Dermis blood vessel endothelial cell (primary cell): ENCODE measurements around the gene ARRB1. TPM values are rescaled to one million over a fixed set of nuclear protein-coding genes. Genes with fewer than 3 reads are reported as not detected.
"Not testable (repeated sequence)": the region's sequence is repeated elsewhere in the genome, so short reads cannot be mapped to it uniquely, and the experiment has no call there.

Source experiments
- DNase-seq: peaks from one replicate; pipeline ENCODE4 v3.0.0; 2010
- total RNA-seq: library from RNA; depleted of rRNA; stranded (reverse); fragments of >200 nt; gene quantifications from 2 replicates; pipeline ENCODE4 v1.2.3, GENCODE V29; 2014

The ARRB1 gene
- total RNA-seq, 1 donor from 2014 or later: 223 TPM

DNA sequence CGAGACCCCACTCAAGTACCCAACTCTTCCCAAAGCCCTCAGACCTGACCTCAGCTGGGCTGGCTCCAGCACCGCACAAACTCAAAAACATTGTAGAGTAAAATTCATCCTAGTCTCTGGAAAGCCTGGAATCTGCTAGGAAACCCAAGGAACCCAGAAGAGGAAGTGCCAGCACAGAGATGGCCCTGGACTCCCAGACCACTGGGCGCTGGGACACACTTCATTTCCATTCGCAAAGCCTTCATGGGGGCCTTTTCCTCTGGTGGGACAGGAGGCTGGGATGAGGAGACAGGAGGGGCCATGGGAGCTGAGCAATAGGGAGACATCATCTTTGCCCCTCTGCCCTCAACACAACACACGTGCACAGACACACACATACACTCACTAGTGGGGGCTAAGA is 30.8 kb downstream of the ARRB1 start:
- no peak for DNase-seq

DNA sequence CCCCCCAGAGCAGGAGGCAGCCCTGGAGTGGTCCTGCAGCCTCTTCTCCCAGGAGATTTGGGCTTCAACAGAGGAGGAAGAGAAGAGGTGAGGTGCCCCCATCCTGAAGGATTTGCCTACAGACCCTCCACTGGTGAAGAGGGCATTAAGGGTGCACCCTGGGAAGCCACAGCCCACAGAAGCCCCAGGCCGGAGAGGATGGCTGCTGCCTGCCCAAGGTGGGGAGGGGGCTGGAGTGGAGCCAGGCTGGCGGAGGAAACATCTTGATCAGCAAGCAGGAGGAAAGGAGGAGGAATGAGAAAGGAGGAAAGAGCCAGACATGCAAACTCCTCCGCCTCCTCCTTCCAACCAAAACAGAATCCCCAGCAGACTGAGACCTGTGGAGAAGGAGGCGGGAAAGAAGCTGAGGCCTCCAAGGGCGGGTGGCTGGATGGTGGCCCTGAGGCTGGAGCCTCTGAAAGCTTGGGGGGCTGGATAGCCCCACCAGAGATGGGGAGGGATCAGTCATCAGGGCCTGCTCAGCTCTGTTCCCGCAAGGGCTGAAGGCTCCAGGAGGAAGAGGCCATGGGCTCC is 31.3 kb downstream of the ARRB1 start:
- no peak for DNase-seq

DNA sequence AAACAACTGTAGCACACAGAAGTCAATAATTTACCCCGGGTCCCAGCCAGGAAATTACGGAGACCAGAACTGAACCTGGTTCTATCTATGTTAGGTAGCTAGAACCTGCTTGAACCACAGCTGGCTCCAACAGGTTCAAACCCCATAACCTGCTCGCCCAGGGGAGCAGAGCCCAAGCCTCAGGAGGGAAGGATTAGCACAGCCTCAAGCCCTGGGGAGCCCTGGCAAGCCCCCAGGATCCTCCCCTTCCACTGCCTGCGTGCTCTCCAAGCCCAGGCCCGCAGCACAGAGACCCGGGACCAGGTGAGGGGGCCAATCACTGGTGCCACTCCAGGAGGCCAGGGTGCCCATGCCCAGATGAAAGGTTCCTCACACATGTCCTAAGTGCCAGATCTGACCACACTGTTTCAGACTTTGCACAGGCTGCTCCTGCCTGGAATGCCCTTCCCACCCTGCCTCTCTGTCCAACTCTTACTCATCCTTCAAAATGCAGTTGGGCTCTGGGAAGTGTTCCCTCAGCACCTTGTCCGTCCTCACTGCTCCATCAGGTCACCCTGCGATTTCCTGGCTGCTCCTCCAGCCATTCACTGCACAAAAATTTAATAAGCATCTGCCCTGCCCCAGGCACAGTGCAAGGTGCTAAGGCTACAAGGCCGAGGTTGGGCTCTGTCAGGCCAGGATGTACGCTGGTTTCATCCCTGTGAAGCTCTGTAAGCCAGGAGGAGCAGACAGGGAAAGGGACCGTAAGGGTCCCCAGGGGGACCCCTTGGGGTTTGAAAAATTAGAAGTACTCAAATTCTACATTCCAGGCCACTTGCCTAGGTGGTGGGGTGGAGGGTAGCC is 32.2 kb downstream of the ARRB1 start:
- DNase-seq: no peak

DNA sequence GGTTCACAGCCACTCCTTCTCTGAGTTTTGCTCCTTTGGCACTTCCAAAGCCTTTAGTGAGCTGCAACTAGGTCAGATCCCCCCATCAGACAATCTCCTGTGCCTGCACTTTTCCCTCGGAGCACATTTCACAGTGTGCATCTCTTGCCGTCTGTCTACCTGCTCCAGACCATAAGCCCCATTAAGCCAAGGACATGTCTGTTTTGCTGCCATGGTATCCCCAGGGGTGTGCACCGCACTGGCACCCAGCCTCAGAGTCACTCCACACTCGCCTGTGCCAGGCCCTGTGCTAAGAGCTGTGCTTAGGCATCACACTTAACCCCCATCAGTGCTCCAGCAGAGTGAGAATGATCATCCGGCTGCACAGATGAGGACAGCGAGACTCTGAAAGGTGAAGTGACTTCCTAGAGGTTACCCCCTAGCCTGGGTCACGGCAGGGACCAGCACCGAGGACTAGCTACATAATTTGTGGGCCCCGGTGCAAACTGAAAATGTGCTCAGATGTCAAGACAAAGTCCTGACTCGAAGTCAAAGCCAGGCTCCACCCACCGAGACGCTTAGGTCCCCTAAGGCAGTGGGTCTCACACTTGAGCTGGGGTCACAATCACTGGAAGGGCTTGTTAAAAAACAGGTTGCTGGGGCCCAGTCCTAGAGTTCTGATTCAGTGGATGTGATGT is 33.9 kb downstream of the ARRB1 start:
- no peak for DNase-seq

DNA sequence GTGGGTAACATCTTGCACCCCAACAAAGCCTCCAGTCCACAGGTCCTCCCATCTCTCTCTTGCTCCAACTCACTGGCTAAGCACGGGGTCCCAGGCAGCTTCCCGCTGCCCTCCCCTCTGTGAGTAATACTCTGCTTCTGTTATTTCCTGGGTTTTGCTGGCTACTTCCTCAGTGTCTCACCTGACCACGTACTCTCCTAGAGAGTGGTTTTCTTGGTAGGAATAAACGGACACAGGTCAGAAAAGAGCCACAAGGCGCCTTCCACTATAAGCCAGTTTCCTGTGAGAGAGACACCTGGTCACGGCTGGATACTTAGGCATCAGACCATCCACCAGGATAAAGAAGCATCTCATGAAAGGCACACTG is 36.0 kb downstream of the ARRB1 start:
- no peak for DNase-seq

DNA sequence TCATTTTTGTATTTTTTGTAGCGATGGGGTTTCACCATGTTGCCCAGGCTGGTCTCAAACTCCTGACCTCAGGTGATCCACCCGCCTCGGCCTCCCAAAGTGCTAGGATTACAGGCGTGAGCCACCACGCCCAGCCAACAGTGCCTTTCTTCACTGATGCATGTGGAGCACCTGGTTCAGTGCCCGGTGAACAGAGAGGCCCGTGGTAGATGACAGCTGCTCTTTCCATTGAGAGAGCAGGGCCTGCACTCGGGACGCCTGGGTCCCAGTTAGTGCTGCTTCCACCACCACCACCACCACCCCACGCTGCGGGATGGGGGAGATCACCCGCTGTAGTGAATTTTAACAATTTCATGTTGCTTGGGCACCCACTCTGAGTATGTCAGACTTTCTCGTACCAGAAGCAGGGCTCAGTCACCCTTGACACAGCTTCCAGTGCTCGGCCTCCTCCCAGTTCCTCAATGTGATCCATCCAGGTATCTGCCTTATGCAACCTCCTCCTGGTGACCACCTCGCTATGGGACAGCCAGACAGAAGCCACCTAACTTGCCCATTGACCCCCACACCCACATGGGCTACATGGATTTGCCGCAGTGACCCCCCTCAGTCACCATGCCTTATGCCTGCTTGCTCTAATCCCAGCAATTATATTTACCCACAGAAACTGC is 36.6 kb downstream of the ARRB1 start:
- no peak for DNase-seq

DNA sequence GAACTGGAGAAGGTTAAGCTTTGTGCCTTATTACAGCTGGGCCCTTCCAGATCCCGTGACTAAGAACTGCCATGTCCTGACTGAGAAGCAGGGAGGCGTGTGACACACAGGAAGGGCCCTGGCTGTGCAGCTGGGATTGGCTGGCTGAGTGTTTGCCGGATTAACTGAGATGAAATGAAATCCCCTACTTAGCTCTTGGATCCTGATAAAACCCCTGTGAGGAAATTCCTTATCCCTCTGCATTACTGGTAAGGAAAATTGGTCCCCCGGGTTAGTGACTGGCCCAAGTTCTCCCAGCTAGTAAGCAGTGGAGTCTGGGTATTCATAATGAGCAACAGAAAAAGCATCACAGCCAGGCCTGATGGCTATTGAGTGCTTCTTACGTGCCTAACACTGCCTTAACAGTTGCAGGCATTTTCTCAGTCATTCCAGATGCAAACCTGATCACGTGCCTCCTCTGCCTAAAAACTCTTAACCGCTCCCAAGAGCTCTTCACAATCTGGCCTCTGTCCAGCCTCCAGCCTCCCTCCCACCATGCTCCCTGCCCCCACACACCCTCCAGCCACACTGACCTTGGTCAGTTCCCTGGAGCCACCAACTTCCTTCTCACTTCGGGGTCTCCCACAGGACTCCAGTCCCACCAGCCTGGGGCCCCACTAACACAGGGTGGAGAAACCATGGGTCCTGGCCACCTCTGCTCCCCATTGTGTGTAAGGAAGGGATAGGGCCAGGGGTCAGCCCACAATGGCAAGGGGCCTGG is 37.8 kb downstream of the ARRB1 start:
- DNase-seq: peak; percentile 89

DNA sequence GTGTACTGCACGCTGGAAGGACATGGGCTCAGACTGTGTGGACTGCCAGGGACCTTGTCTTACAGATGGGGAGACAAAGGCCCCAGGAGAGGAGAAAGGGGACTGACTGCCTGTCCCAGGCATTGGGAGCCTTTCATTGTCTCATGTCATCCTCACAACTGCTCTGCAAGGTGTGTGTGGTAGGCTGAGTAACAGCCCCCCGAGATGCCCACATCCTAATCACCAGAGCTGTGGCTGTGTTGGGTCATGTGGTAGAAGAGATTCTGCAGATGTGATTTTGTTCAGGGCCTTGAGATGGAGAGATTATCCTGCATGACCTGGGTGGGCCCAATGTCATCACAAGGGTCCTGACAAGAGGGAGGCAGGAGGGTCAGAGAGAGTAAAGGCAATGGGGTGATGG is 39.1 kb downstream of the ARRB1 start:
- no peak for DNase-seq

DNA sequence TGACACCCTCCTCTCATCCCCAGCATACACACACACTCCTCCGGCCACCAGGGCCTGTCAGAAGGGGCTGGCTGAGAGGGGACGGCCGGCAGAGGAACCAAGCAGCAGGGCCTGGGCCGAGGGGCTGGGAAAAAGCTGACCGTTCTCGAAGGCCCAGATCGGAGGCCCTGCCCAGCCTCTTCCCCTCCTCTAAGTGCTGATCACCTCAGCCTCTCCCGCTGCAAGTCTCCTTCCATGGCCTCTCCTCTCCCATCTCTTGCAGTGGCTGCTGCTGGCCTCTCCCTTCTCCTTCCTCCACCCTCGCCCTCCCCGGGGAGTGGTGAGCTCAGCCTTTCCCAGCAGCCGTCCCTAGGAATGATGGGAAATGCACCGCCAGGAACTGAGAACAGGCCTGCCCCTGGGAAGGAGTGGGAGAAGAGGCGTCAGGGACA is 39.6 kb downstream of the ARRB1 start:
- no peak for DNase-seq

DNA sequence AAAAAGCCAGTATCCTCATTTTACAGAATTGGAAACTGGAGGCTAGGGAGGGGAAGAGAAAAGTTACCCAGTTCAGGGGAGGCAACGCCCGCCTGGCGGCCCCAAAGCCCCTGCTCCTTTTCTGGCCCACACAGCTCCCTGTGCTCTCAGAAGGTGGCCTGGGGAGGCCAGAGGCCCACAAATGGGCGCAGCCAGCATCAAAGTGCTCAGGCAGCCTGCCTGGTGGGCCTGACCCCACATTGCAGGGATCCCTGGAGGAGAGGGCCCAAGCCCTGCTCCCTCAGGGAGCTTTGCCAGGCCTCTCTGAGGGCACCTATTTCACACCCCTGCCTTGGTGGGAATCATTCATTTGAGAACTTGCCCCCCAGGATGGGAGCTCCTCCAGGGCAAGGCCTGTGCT is 42.5 kb downstream of the ARRB1 start:
- DNase-seq: no peak

DNA sequence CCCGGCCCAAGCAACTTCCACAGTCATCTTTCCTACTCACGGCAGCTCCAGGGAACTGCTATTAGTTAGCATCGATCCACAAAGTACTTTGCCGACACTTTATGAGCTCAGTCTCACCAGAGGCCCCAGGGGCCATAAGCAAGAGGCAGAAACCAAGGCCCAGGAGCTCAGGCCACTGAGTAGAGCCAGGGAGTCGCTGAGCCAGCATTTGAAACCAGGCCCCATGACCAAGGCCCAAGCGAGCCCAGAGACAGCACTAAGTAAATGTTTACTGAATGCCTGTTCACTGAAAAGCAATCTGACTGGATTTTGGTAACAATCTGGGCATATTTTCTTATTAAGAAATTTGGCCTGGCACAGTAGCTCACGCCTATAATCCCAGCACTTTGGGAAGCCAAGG is 43.3 kb downstream of the ARRB1 start:
- no peak for DNase-seq

DNA sequence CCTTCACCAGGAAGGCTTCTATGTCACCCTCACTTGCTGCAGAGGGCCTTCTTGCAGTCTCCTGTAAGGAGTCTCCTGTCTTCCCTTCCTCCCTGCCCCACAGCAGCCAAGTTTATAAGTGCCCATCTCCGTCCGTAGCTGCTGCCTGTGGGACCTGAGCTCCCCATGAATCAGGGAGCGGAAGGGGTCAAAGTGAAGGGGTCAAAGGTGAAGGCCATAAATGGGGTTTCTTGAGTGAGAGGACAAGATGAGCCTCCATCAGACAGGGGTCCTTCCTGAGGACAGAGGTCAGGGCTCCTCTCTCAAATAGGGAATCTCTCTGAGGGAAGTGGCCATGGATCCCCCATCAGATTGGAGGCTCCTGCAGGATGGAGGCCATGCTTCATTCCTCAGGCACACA is 44.4 kb downstream of the ARRB1 start:
- DNase-seq: peak; percentile 17

DNA sequence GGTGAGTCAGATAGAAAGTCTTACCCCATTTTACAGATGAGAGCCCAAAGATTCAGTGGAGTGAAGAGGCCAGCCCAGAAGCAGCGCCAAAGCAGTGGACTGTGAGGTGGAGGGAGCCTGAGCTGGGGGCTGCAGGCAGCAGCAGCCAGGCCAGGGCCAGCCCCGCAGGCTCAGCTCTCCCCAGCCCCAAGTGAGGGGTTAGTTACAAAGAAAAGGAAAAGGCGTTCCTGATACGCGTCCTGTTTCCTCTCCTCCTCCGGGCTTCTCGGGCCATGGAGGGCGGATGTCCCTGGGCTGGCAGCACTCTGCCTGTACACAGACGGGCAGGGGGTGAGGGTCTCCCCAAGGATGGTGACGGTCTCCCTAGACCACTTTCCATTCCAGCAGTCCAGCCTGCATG is 44.9 kb downstream of the ARRB1 start:
- peak; percentile 45 for DNase-seq

DNA sequence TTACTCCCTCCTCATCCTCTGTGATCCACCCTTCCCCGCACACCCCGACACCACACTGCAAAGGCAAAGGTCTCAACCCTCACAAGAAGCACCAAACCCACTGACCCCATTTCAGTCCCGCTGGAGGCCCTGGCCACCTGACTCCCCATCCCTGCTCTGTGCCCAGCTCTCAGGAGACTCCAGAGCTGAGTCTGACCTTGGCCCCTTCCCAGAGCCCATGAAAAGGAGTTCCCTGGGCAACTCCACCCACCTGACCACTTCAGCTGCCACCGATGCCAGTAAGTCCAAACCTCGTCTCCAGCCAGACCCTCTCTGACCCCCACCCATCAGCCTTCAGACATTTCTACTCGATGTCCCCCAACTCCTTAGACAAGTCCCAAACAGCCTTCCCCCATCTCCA is 45.5 kb downstream of the ARRB1 start:
- DNase-seq: no peak

DNA sequence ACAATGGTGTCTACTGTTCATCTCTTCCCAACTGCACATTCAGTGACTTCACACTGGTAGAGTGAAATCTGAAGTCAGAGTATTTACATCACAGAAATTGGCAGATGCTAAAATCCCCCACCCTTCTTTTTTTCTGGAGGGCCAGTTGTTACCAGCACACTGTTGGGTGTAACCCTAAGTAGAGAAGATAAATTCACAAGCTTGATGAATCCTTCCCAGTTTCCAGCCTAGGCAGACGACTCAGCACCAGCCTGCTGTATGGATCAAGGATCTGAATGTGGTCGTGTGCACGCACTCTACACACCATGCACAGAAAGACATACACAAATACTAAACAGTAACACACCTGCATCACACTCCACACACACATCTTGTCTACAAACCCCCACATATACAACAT is 46.0 kb downstream of the ARRB1 start:
- no peak for DNase-seq

DNA sequence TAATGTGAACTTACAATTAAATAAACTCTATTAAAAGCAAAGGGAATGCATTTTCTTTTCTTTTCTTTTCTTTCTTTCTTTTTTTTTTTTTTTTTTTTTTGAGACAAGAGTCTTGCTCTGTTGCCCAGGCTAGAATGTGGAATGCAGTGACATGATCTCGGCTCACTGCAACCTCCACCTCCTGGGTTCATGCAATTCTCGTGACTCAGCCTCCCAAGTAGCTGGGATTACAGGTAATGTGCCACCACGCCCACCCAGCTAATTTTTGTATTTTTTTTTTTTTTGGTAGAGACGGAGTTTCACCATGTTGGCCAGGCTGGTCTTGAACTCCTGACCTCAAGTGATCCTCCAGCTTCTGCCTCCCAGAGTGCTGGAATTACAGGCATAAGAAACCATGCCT is 46.5 kb downstream of the ARRB1 start:
- not testable (repeated sequence) for DNase-seq

DNA sequence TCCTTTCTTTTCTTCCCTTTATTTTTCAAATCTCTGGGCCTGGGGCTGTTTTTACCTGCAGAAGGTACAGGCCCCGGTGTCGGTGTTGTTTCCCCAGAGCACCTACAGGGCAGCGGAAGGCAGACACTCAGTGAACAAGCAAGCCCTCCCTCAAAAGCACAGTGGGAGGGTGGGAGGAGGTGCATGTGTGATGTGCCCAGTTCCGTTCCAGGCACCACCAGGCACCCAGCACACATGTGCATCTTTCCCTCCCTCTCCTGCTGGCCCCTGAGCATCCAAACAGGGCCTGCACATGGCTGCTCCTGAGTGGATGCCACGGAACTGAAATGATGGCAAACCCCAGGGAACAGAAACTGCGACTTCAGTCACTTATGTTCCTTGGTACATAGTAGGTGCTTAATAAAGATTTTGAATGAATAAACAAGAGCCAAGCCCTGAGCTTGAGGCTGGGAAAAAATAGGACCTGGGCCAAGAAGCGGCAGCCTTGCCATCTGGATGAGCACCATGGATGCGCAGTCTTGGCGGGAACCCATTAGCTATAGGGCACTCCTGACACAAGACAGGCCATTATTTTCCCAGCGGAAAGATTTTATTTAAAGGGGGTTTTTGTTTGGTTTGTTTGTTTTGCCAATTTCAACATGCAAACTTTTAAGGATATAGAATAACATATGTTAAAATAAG is 47.8 kb downstream of the ARRB1 start:
- no peak for DNase-seq

DNA sequence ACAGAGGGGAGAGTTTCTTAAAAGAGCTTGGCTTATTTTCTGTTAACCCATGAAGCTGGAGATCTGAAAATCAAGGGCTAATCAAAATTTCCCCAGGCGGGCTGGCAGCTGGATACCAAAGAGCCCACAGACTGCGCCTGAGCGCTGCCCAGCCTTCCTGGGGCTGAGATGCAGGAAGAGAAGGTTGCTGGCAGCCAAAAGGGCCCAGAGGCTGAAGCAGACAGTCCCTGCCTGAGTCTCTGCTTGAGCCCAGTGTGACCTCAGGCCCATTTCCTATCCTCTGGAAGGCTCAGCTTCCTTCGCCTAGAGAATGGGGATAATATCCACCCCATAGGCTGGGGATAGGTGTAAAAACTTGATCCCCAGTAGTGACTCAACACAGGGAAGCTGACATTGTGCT is 49.1 kb downstream of the ARRB1 start:
- DNase-seq: peak; percentile 54

DNA sequence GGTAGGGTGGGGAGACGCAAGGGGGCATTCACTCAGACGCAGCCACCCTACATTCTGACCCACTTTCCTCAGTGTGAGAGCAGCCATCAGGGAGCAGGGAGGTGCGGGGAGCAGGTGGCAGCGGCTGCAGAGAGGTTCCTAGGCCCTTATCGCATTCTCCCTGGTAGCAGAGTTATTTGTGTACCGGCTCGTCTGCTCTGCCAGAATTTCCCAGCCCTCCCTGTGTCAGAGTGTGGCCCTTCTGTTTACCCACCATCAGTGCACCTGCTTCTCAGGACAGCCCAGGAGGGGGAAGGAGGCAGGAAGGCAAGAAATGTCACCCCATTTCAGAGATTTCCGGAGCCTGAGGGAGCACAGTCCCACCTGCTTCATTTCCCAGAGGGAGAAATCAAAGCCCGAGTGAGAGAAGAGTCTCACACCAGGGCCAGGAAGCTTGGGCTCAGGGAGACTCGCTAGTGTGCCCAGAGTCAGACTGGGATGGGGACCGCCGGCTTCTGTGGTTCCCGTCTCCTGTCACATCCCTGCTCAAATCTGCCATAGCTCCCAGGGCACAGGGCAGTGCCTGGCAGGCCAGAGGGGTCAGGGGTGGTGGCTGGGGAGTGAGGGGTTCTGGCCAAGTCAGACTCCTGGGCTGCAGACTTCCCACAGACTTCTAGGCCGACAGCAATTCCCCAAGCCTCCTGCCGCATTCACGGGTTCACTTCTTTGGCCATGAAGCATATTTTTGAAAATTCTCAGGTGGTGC is 49.7 kb downstream of the ARRB1 start:
- DNase-seq: no peak

DNA sequence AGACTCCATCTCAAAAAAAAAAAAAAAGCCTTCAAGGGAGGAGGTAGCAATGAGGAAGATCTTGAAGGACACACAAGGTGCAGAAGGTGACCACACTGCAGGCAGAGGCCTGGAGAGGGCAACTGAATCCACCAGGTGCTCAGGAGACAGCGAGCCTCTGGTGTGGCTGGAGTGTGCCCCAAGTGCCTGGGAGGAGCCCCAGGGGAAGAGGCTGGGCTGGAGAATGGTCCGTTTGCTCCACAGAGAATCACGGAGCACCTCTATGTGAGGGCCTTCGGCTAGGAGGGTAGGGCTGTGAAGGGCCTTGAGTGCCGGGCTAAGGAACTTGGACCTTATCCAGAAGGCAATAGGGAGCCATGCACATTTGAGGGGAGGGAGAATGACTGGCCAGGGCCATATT is 50.3 kb downstream of the ARRB1 start:
- no peak for DNase-seq

DNA sequence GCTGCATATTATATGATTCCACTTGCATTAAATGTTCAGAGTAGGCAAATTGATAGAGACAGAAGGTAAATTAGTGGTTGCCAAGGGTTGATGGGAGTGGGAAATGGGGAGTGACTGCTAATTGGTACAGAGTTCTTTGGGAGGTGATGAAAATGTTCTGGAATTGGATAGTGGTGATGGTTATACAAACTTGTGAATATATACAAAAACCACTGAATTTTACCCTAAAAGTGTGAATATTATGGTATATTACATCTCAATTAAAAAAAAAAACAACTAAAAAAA is 52.5 kb downstream of the ARRB1 start:
- no peak for DNase-seq
